Aorta (tissue), 5 donors: Measurements from ENCODE around the gene PDS5A. TPM values are rescaled to one million over a fixed set of nuclear protein-coding genes. Genes with fewer than 3 reads are reported as not detected.
A peak's percentile ranks its signal among the peaks of the same experiment; 100 is the strongest.
"Not testable (repeated sequence)": the region's sequence is repeated elsewhere in the genome, so short reads cannot be mapped to it uniquely, and the experiment has no call there.

Source experiments
- ATAC-seq: fragments of 200-7000 bp; cut with Tn5 transposase; one replicate; pipeline ENCODE4 v1.9.1; 2022; ENCODE audit warnings: moderate library complexity; ENCODE audit not compliant: low FRiP score
- DNase-seq, 2 donors: peaks; one replicate each; pipeline ENCODE4 v3.0.0-alpha.2; 2020
- H3K27ac ChIP-seq, 2 donors: one replicate each; pipeline ENCODE4 v1.5.1; 2013; ENCODE audit warnings: low read length in 2 of 2, mild to moderate bottlenecking in 2 of 2, moderate library complexity in 2 of 2, control low read depth in 1 of 2, inconsistent platforms in 1 of 2, low read depth in 1 of 2
- H3K27me3 ChIP-seq, 2 donors: one replicate each; pipeline ENCODE4 v1.6.1; 2013; ENCODE audit warnings: control low read depth in 1 of 2, low read length in 1 of 2, mild to moderate bottlenecking in 1 of 2, moderate library complexity in 1 of 2; ENCODE audit not compliant: insufficient read depth in 2 of 2, control insufficient read depth in 1 of 2
- H3K36me3 ChIP-seq, 2 donors: one replicate each; pipeline ENCODE4 v1.6.1; 2013; ENCODE audit warnings: control low read depth in 1 of 2, low read length in 1 of 2, mild to moderate bottlenecking in 1 of 2; ENCODE audit not compliant: insufficient read depth in 2 of 2, control insufficient read depth in 1 of 2
- H3K4me1 ChIP-seq, 2 donors: one replicate each; pipeline ENCODE4 v1.6.1; 2013; ENCODE audit warnings: low read length in 2 of 2, control low read depth in 1 of 2, mild to moderate bottlenecking in 1 of 2, moderate library complexity in 1 of 2; ENCODE audit not compliant: insufficient read depth in 2 of 2, control insufficient read depth in 1 of 2
- H3K4me3 ChIP-seq, 2 donors: one replicate each; pipeline ENCODE4 v1.5.1; 2013; ENCODE audit warnings: low read length in 2 of 2, control low read depth in 1 of 2, mild to moderate bottlenecking in 1 of 2
- H3K9me3 ChIP-seq: one replicate; pipeline ENCODE4 v1.6.1; 2013; ENCODE audit warnings: mild to moderate bottlenecking, low read length; ENCODE audit not compliant: control insufficient read depth
- WGBS, 2 donors: extraction: QIAGEN DNeasy Blood & Tissue Kit; methylation state at CpG; one replicate each; pipeline ENCODE4 v1.1.7; 2013; 5-methylcytosine and 5-hydroxymethylcytosine counted together
- intact Hi-C, 2 donors: fragments of 100-400 bp; cut with DNase I; formaldehyde crosslinking; loops; one replicate each; pipeline versions ENCODE4 v1.14.2 to v1.15.0; 2022
- polyA plus RNA-seq, 2 donors: library from polyadenylated mRNA; stranded (reverse); fragments of 200-250 nt; gene quantifications; one replicate each; pipeline ENCODE4 v1.2.3, GENCODE V29; 2013
- total RNA-seq, 2 donors: library from RNA; stranded (reverse); fragmentation: NEBNext Ultra II Directional; extraction: Animal tissue kit (Norgen Biotek cat#: 25700); gene quantifications; one replicate each; pipeline ENCODE4 v1.2.1, GENCODE V29; 2021
- donor health status: healthy with polysubstance abuse.
- donor health status: Bipolar disorder and iron deficiency.
- donor health status: DM: no; HTN: no; CAD: no.
- donor health status: DM: no; HTN: no; CAD: no.
- donor health status: DM: yes; HTN: yes; CAD: no.

The PDS5A gene
- total and polyA plus RNA-seq, 4 donors = 13.8 to 73.3 (median 32.3) TPM

- WGBS, 2 donors = 93 to 94% methylated on average over 8 of the region's 8 CpGs
- Histone ChIP-seq H3K9me3 (no peaks in the 10 kb centered on the region), H3K27me3 (no peaks in the 10 kb centered on the region), H3K4me1 (no peaks in the 10 kb centered on the region), H3K27ac (no peak overlapping the region), H3K4me3 (no peak overlapping the region), H3K36me3 (no peaks in the 10 kb centered on the region)
- DNase-seq (no peak), ATAC-seq (no peak)
- intact Hi-C loops = no loop called here
These were observed 19.1 kb upstream of the PDS5A start for GRCh38 chr4:39996811-39997210.

GRCh38 chr4:39994406-39994805 lies 16.7 kb upstream of the PDS5A start:
- ATAC-seq (no peak), DNase-seq (no peak)
- intact Hi-C loops = no loop called here
- Histone ChIP-seq H3K36me3 (no peaks in the 10 kb centered on the region), H3K27me3 (no peaks in the 10 kb centered on the region), H3K4me1 (no peaks in the 10 kb centered on the region), H3K27ac (no peak overlapping the region), H3K9me3 (no peaks in the 10 kb centered on the region), H3K4me3 (no peak overlapping the region)
- WGBS, 2 donors = 35 to 53% methylated on average over 1 of the region's 1 CpG

- H3K27ac ChIP-seq, H3K27me3 ChIP-seq, intact Hi-C loops, DNase-seq, H3K9me3 ChIP-seq, ATAC-seq, H3K36me3 ChIP-seq, H3K4me1 ChIP-seq, H3K4me3 ChIP-seq: not testable (repeated sequence)
- WGBS, 2 donors = 85 to 87% methylated on average over 4 of the region's 4 CpGs
These were observed 11.7 kb upstream of the PDS5A start for GRCh38 chr4:39989381-39989780.

GRCh38 chr4:39987485-39987884 lies 9.8 kb upstream of the PDS5A start:
- no peaks in the 10 kb centered on the region for H3K4me1 ChIP-seq
- 70 to 77% methylated on average over 5 of the region's 5 CpGs for WGBS, 2 donors
- no peak overlapping the region for H3K4me3 ChIP-seq
- no peaks in the 10 kb centered on the region for H3K36me3 ChIP-seq
- H3K27me3 ChIP-seq = no peaks in the 10 kb centered on the region
- H3K27ac ChIP-seq = no peak overlapping the region
- ATAC-seq (no peak), DNase-seq (no peak)
- no peaks in the 10 kb centered on the region for H3K9me3 ChIP-seq
- intact Hi-C loops = no loop called here

GRCh38 chr4:39978904-39979303 lies 1.2 kb upstream of the PDS5A start:
- H3K36me3 ChIP-seq = no peaks in the 10 kb centered on the region
- H3K4me1 ChIP-seq = no peaks in the 10 kb centered on the region
- no peak for ATAC-seq
- no peaks in the 10 kb centered on the region for H3K9me3 ChIP-seq
- no peaks in the 10 kb centered on the region for H3K27me3 ChIP-seq
- 81 to 82% methylated on average over 5 of the region's 5 CpGs for WGBS, 2 donors
- H3K27ac ChIP-seq = no peak overlapping the region
- H3K4me3 ChIP-seq = no peak overlapping the region
- intact Hi-C loops = loop anchor here (5.0 to 10.0 kb wide), 3 partner anchors 64 to 507 kb away; no protein-coding TSS in a partner anchor
- no peak for DNase-seq

- Histone ChIP-seq H3K9me3 (no peaks in the 10 kb centered on the region), H3K4me1 (no peaks in the 10 kb centered on the region), H3K4me3 (peak overlapping the region in 1 of 2 donors; percentile 6), H3K36me3 (no peaks in the 10 kb centered on the region), H3K27ac (peak overlapping the region in 1 of 2 donors; percentile 34), H3K27me3 (no peaks in the 10 kb centered on the region)
- intact Hi-C loops = loop anchor here (5.0 to 10.0 kb wide), 3 partner anchors 64 to 506 kb away; no protein-coding TSS in a partner anchor
- no peak for ATAC-seq
- no peak for DNase-seq
- 13 to 14% methylated on average over 5 of the region's 5 CpGs for WGBS, 2 donors
These were observed 666 bp upstream of the PDS5A start for GRCh38 chr4:39978378-39978775.

- intact Hi-C loops = loop anchor here (1.0 to 10.0 kb wide), 6 partner anchors 62 to 518 kb away; partner anchors contain the start of genes LIAS (in 1 of the 2), RPL9 (in 1 of the 2) and UBE2K (in 1 of the 2)
- Histone ChIP-seq H3K9me3 (no peaks in the 10 kb centered on the region), H3K36me3 (no peaks in the 10 kb centered on the region), H3K27ac (peak overlapping the region; percentile 31 to 77), H3K4me3 (peak overlapping the region; percentile 81 to 94), H3K4me1 (no peaks in the 10 kb centered on the region), H3K27me3 (no peaks in the 10 kb centered on the region)
- DNase-seq (peak; percentile 65 to 83), ATAC-seq (peak; percentile 66)
- 0 to 1% methylated on average over 34 to 54 of the region's 54 CpGs for WGBS, 2 donors
These were observed 694 bp downstream of the PDS5A start for GRCh38 chr4:39976945-39977488.

GRCh38 chr4:39976141-39976944 lies 1.4 kb downstream of the PDS5A start:
- peak; percentile 91 for ATAC-seq
- 0 to 1% methylated on average over 41 of the region's 41 CpGs for WGBS, 2 donors
- DNase-seq = peak; percentile 83 to 90
- Histone ChIP-seq H3K4me1 (no peaks in the 10 kb centered on the region), H3K4me3 (peak overlapping the region; percentile 81 to 94), H3K36me3 (no peaks in the 10 kb centered on the region), H3K27me3 (no peaks in the 10 kb centered on the region), H3K27ac (peak overlapping the region; percentile 31 to 77), H3K9me3 (no peaks in the 10 kb centered on the region)
- intact Hi-C loops = loop anchor here (2.0 to 10.0 kb wide), 5 partner anchors 62 to 518 kb away; partner anchors contain the start of genes LIAS (in 1 of the 2) and RPL9 (in 1 of the 2)
